T follicular helper cell (primary cell): ENCODE data around the gene POLR2J.

ENCODE experiments used
- DNase-seq: peaks from one replicate; pipeline ENCODE4 v3.0.0-alpha.2; 2020; ENCODE audit warnings: low read depth

The POLR2J gene

GRCh38 chr7:102439963-102440795 is 38.5 kb downstream of the POLR2J start:
- no peak for DNase-seq

- DNase-seq: no peak
These were observed 42.6 kb downstream of the POLR2J start for GRCh38 chr7:102436118-102436517.

GRCh38 chr7:102434039-102434486 is 44.7 kb downstream of the POLR2J start:
- no peak for DNase-seq

DNA sequence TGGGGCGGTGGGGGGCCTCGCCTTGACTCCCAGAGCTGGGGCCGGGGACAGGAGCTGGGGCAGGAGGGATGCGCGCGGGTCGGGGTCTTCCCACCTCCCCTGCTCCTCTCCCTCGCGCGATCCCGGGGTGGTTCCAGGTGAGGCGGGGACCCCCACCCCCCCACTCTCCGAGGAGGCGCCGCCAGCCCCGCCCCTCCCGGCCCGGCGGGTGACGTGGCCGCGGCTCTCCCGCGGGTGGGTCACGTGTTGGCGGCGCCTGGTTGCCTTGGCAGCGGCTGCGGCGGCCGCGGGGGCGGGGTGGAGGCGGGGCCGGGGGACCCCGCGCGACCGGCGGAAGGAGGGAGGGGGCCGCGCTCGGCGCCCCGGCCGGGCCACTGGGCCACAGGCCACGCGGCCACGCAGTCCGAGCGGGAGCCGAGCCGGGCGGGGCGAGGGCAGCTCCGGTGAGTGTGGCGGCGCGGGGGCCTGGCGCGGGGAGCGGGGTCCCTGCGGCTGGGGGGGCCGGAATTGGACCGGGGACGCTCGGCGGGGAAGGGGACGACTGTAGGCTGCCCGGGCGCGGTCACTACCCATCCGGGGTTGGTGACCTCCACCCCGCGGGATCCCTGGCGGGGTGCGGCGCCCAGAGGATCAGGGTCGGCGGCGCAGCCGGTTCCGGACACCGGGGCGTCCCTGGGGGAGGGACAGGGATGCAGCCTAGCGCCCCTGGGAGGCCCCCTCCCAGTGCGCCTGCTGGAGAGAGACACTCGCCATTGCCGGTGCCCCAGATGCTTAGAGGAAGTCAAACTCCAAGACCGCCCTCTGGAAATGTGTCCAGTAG is 45.3 kb downstream of the POLR2J start, which contains the start of gene ORAI2:
Gene ORAI2, plus strand, starts transcription at position 357 of the 820 bp plus-strand sequence. CDS start 5,382 bp downstream, outside the sequence.
- DNase-seq: peak; percentile 83

GRCh38 chr7:102432442-102433218 is 46.1 kb downstream of the POLR2J start:
- DNase-seq: no peak

DNA sequence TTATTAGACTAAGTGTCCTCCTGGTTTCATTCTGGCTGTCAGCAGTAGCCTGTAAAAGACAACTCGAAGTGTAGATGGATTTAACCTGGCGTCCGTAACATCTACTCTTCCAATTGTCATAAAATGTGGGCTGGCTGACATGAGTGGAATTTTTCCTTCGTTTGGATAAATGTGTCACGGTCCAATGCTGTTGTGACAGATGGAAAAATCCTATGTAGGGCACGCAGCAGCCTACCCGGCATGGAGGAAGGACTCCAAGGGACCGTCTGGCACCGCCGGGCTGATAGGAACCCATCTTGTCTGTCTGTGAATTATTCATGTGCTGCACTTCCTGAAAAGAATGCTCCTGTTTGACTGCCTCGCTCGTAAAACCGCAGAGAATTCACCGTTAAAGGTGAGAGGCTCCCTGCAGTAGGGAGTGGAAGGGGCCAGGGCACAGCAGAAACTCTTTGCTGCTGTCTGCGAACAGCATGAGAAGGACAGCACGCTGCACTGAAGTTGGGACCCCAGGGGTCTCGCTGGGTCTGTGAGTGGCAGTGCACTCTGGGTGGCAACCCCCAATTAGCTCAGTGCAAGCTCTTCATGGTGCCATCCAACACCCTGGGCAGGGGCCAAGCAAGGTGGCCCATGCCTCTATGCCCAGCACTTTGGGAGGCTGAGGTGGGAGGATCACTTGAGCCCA is 47.0 kb downstream of the POLR2J start:
- DNase-seq: peak; percentile 65

- no peak for DNase-seq
These were observed 49.4 kb downstream of the POLR2J start for GRCh38 chr7:102429141-102429899.

- DNase-seq: no peak
These were observed 51.7 kb downstream of the POLR2J start for GRCh38 chr7:102427019-102427405.

DNA sequence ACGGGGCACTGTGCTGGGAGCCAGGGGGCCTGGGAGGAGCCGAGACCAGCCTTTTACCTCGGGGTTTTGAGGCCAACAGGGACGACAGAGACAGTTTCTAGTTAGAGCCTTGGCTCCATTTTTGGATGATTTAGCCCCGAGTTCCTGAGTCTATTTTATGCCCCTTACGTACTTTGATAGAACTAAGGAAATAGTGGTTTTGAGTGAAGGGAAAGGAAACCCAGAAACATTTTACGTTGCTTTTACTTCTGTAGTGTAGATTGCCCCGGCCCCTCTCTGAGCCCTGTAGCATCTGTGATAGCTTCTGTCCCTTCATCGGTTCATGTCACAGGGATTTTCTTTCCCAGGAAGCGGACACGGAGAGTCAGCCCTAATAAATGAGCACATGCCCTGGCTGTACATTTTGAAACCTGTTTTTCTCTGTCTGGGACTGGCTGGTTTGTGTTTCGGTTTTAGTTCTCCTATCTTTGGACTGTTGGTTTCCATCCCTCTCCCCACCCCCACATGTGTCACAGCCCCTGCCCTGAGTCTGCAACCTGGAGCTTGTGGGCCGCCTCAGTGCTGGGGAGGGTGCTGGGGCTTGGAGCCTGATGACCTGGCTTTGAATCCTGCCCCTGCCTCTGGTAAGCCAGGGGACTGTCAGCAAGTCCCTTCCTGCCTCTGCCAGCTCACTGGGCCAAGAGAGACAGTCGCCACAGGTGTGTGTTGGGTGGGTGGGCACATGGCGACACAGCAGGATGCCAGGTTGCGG is 52.3 kb downstream of the POLR2J start:
- DNase-seq: peak; percentile 33

GRCh38 chr7:102425639-102426267 is 53.0 kb downstream of the POLR2J start:
- peak; percentile 77 for DNase-seq

DNA sequence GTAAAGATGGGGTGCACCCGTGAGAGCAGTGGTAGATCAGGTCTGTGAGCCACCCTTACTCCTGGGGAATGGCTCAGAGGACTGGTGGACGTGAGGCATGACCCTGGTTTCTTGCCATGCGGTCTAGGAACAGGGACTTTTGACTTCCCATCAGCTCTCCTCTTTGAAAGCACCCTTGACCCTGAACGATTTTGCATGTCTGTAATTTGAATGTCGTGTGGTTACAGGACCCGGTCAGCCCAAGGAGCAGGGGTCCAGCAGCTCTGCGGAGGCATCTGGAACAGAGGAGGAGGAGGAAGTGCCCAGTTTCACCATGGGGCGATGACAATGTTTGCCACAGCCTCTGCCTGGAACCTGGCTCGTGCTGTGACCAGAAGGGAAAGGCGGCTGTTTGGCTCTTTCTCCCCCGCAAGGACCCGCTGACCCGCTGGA is 53.9 kb downstream of the POLR2J start:
- DNase-seq: no peak

GRCh38 chr7:102424129-102424551 is 54.6 kb downstream of the POLR2J start:
- DNase-seq: no peak
